GM18951 (cell line): ENCODE measurements around the gene DTL.
"Not testable (repeated sequence)": the region's sequence is repeated elsewhere in the genome, so short reads cannot be mapped to it uniquely, and the experiment has no call there.

Experiments
- POLR2A ChIP-seq: IDR thresholded peaks from 4 replicates; pipeline ENCODE4 v1.6.1; 2011; ENCODE audit warnings: mild to moderate bottlenecking; ENCODE audit not compliant: insufficient read length, insufficient read depth; ENCODE audit errors: extremely low read depth
- in situ Hi-C: fragments of 300-500 bp; cut with MboI; formaldehyde crosslinking; loops from one replicate; pipeline ENCODE4 v1.12.0; 2022; ENCODE audit warnings: low sequenced_read_pairs, mixed read lengths, inconsistent platforms; ENCODE audit not compliant: unreplicated experiment

Gene DTL, protein sequence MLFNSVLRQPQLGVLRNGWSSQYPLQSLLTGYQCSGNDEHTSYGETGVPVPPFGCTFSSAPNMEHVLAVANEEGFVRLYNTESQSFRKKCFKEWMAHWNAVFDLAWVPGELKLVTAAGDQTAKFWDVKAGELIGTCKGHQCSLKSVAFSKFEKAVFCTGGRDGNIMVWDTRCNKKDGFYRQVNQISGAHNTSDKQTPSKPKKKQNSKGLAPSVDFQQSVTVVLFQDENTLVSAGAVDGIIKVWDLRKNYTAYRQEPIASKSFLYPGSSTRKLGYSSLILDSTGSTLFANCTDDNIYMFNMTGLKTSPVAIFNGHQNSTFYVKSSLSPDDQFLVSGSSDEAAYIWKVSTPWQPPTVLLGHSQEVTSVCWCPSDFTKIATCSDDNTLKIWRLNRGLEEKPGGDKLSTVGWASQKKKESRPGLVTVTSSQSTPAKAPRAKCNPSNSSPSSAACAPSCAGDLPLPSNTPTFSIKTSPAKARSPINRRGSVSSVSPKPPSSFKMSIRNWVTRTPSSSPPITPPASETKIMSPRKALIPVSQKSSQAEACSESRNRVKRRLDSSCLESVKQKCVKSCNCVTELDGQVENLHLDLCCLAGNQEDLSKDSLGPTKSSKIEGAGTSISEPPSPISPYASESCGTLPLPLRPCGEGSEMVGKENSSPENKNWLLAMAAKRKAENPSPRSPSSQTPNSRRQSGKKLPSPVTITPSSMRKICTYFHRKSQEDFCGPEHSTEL

DNA sequence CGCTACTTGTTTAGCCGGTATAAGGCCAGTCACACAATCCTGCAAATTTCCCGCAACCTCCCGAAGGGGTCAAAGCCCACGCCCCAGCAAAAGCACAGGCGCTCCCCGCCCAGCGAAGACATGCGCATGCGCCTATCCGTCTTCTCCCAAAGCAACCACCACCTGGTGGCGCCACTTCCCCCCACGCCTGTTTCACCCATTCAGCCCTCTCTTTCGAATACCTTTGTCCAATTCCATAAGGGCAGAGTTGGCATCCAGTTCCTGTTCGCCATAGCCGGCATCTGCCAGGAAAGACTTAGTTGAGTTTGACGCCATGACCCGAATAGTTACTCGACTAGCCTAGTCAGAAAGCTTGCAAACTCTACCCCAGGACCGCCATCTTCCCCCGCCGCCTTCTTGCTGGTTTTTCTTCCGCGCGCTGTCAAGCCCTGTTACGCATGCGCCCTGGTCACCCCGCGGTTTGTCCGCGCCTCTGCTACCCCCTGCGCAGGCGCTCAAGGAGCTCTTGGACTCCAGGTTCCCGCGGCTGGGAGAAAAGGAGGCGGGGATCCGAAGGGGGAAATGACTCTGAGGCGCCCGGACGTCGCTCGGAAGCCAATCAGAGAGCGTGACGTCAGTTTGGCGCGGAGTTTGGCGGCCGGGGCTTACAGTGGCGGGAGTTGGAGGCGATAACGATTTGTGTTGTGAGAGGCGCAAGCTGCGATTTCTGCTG lies at the start of gene DTL, which contains the start of gene INTS7:
DTL (plus strand) TSS at position 626 of the 712 bp plus-strand sequence. CDS start 143 bp downstream, outside the sequence.
INTS7 (minus strand) TSS at position 435 of the 712 bp plus-strand sequence; CDS start at position 315, 120 bp downstream.
- peak; percentile 91 for TF ChIP-seq POLR2A
- in situ Hi-C loops = loop anchor here (10.0 kb wide), 1 partner anchor 350 kb away; no protein-coding TSS in a partner anchor

DNA sequence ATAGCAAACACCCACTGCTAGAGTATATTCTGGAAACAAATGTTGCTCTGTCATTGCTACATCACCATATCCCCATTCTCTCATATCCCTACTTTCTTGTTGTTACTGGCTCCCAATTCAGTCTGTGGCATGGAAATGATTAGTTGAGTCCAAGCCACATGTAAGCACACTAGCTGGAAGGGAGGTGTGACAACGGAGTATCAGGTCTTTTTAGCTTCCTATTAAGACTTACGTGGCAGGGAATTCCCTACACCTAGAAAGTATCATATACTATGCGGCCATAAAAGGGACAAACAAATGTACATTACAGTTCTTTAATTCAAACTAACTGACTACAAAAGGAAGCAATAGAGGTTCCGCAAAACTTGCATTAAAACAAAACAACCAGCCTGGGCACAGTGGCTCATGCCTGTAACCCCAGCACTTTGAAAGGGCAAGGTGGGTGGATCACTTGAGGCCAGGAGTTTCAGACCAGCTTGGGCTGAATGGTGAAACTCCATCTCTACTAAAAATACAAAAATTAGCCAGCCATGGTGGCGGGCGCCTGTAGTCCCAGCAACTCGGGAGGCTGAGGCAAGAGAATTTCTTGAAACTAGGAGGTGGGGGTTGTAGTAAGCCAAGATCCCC lies 48.8 kb upstream of the DTL start:
- no peak for TF ChIP-seq POLR2A
- in situ Hi-C loops = no loop called here

DNA sequence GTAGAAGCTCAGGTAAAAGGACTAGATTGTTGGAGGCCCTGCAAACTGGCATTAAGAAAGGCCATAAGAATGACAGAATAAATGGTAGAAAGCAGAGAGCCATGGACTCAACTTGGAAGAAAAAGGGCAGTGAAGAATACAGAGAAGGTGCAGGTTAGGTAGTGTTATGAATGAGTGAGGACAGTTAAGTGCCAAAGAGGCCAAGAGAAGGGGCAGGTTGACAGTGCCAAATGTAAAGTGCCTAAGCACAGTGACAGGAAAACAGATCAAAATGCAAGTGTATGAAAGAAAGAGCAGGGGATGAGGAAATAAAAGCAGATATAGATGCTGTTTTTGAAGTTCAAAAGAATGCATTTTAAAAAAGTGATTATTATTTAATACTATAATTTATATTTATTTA lies 43.9 kb upstream of the DTL start:
- in situ Hi-C loops = no loop called here
- no peak for TF ChIP-seq POLR2A

DNA sequence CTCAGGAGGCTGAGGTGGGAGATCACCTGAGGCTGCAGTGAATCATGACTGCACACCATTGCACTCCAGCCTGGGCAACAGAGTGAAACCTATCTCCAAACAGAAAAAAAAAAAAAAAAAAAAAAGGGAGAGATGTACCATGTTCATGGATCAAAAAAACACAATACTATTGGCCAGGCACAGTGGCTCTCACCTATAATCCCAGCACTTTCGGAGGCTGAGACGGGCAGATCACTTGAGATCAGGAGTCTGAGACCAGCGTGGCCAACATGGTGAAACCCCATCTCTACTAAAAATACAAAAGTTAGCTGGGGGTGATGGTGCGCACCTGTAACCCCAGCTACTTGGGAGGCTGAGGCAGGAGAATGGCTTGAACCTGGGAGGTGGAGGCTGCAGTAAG lies 38.1 kb upstream of the DTL start:
- in situ Hi-C loops = not testable (repeated sequence)

DNA sequence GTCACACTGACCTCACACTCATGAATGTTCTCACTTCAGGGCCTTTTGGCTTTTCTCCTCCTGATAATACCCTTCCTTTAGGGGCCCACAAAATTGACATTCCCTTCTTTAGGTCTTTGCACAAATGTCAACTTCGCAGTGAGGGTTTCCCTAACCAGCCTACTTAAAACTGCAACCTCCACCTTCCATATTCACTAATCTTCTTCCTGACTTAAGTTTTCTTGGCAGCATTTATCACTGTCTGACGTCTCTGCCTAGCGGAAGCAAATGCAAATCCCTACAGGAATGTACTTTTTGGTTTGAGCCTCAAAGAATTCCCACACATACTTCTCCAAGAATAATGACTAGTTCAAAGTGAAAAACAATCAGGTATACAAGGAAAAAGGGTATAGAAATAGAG lies 33.0 kb upstream of the DTL start:
- in situ Hi-C loops = no loop called here
- no peak for TF ChIP-seq POLR2A

DNA sequence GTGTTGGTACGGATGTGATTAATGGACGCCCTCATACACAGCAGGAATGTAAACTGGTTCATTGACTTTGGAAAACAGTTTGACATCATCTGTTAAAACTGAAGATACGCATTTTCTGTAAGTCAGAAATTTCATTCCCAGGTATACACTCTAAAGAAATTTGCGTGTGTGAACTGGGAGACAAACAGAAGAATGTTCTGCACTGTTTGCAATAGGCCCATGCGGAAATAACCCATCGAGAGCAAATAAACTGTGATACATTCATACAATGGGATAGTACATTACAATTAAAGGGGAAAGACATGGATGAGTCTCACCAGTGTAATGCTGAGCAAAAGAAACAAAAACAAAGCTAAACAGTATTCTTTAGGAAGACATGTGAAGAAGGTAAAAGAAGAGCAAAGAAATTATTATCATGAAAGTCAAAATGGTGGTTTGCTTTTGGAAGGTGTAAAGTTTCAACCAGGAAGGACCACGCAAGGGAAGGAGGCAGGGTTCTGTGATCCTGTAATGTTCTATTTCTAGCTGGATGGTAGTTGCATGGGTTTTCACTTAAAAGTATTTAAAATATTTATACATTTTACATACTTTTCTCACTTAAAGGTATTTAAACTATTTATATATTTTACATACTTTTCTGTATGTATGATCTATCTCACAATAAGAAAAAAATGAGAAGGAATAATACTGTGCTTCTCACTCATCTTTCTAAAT lies 30.5 kb upstream of the DTL start:
- in situ Hi-C loops = no loop called here
- TF ChIP-seq POLR2A = no peak

DNA sequence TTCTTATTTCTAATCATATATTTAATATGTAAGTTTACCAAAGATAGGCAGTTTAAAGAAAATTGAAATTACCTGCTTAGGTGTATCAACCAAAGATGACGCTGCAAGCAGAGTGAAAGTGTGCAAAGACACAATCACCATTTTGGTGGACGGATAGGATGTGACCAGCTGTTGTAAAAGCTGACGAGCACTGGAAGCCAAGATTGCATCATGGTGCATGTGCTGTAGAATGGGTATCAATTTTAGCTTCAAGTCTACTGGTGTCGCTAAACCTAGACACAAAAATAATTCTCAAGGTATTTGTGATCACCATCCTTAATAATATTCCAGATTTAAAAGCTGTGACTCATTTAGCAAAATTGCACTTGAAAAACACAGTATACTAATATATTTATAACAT lies 28.4 kb upstream of the DTL start:
- in situ Hi-C loops = no loop called here
- no peak for TF ChIP-seq POLR2A

DNA sequence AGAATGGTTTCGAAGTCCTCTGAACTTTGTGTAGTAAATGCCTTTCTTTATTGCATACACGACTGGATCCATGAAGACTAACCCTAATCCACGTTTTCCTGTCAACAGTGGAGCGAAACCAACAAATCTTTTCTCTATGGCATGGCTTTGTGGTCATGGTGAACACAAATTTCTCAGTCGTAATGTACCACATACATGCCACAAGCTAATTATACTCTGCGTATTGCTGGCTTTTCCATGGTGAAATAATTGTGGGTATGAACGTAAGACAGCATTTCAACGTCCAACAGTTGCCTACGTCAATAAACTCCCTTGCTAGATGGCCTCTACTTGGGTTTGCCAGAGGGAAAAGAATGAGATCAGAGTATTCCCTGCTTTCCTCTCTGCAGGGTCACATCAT lies 27.7 kb upstream of the DTL start:
- in situ Hi-C loops = no loop called here
- TF ChIP-seq POLR2A = no peak

DNA sequence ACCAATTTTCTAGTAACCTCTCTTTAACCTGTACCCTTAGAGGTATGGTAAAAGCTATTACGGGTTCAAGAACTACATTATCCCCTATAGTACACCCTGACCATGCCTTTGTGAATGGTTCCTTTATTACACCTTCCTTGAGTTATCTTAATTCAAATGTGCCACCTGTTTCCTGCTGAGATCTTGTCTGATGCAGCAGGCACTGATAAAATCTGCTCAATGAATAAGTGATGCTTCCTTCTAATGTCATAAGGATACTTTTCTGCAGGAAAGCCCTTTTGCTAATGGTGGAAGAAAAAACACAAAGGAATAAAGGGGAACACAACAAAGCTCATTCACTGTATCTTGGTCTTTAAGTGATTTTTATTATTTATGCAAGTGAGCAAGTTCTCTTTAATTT lies 26.0 kb upstream of the DTL start:
- no peak for TF ChIP-seq POLR2A
- in situ Hi-C loops = no loop called here

DNA sequence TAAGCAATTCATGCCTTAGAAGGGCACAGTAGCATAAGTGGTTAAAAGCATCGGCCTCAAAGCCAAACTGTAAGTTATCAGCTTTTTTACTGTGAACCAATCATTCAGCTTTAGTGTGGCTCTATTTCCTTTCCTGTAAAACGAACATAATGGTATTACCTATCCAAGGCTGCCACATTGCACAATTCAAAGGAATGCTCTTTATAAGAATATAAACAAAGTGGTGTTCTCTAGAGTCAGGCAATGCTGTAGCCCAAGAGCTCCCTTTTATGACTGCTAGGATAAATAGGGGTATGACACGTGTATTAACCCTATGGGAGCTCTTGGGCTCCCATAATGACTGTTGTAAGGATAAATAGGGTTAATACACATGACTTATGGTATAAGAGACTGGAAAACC lies 25.5 kb upstream of the DTL start:
- in situ Hi-C loops = no loop called here
- TF ChIP-seq POLR2A = no peak

DNA sequence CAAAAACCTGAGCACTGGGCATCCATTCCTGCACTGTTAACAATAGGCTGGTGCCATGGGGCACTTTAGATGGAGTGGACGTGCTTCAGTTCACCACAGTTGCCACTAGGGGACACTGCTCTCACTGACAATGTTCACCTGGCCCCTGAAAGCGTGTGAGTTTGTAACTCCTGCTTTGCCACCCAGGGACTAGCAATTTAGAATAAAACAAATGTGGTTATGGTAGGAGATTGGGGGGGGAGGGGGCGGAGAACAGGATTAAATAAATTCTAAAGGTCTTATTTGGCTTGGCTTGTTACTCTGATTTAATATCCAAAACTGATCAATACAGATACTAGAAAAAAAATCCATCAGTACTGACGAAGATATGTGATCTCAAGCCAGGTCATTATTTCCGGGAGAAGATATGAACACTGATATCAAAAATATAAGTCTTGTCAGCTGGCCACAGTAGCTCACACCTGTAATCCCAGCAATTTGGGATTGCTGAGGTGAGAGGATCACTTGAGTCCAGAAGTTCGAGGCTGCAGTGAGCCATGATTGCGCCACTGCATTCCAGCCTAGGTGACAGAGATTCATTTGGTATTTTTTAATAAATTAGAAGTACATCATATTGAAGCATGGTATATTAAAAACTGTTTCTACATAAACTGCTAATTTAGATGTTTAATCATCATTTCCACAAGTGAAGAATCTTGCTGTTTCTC lies 23.4 kb upstream of the DTL start:
- no peak for TF ChIP-seq POLR2A
- in situ Hi-C loops = no loop called here

DNA sequence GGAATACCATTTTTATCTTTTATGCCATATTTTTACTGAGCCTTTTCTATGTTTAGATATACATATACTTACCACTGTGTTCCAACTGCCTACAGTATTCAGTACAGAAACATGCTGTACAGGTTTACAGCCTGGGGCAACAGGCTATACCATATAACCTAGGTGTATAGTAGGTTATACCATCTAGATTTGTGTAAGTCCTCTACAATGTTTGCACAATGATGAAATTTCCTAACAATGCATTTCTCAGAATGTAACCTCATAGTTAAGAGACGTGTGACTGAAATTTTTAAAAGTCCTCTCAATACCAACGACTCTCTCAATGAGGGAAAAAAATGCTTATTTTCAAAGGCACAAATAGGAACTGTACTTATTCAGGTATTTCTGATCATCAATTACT lies 21.9 kb upstream of the DTL start:
- in situ Hi-C loops = no loop called here
- no peak for TF ChIP-seq POLR2A

DNA sequence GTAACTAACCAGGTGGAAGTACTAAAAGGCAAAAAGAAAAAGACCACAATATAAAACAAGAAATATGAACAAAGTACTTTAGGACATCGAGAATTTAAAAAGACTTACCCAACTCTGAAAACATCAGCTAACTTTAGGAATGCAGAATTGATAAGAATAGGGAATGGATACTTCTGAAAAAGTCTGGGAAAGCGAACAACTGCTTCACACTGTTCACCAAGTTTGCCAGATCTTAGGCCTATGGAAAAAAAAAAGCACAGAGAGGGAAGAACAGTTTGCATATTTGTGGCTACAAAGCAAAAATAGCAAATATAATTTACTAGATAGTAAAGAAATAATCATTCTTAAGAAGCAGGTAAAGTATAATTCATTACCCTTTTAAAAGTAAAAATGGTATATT lies 14.6 kb upstream of the DTL start:
- no peak for TF ChIP-seq POLR2A
- in situ Hi-C loops = no loop called here
